Right lobe of liver (tissue), 6 donors: ENCODE results near the gene WWC1. TPM values are rescaled to one million over a fixed set of nuclear protein-coding genes. Genes with fewer than 3 reads are reported as not detected.

ENCODE experiments used
- ATAC-seq, 4 donors: fragments of 200-7000 bp; cut with Tn5 transposase; one replicate each; pipeline ENCODE4 v1.9.1; 2020; ENCODE audit warnings: mild to moderate bottlenecking in 4 of 4, moderate library complexity in 4 of 4
- DNase-seq, 3 donors: peaks; one replicate each; pipeline ENCODE4 v3.0.0-alpha.2; 2020
- H3K27ac ChIP-seq, 3 donors: fragments of 200-600 bp; one replicate each; pipeline ENCODE4 v1.8.0; 2022
- H3K27me3 ChIP-seq, 2 donors: fragments of 200-600 bp; one replicate each; pipeline ENCODE4 v1.8.0; 2022
- H3K36me3 ChIP-seq, 4 donors: fragments of 200-600 bp; sonication (generic) in 1 of 4; one replicate each; pipeline versions ENCODE4 v1.5.1 to v1.8.0; 2017 to 2022; ENCODE audit warnings: control low read depth in 1 of 4
- H3K4me1 ChIP-seq, 4 donors: fragments of 200-600 bp; sonication (generic) in 1 of 4; one replicate each; pipeline versions ENCODE4 v1.5.1 to v1.8.0; 2017 to 2022; ENCODE audit warnings: control low read depth in 1 of 4
- H3K4me3 ChIP-seq, 3 donors: fragments of 200-600 bp; one replicate each; pipeline ENCODE4 v1.8.0; 2022
- H3K9me3 ChIP-seq, 4 donors: fragments of 200-600 bp; sonication (generic) in 1 of 4; one replicate each; pipeline versions ENCODE4 v1.5.1 to v1.8.0; 2017 to 2022; ENCODE audit warnings: control low read depth in 1 of 4
- CTCF ChIP-seq, 4 donors: fragments of 200-600 bp in 3 of 4; fragments of 450-650 bp in 1 of 4; IDR thresholded peaks; one replicate each; pipeline versions ENCODE4 v1.5.1 to v1.8.0; 2016 to 2022; ENCODE audit warnings: antibody characterized with exemption in 4 of 4, mild to moderate bottlenecking in 2 of 4
- POLR2A ChIP-seq: fragments of 450-650 bp; IDR thresholded peaks from one replicate; pipeline ENCODE4 v1.6.1; 2017; ENCODE audit warnings: antibody characterized with exemption, mild to moderate bottlenecking
- WGBS: methylation state at CpG from one replicate; pipeline ENCODE4 v1.1.6; 2018; ENCODE audit warnings: low coverage, low lambda C conversion rate; ENCODE audit not compliant: insufficient coverage; ENCODE audit errors: missing lambda C conversion rate; 5-methylcytosine and 5-hydroxymethylcytosine counted together
- intact Hi-C, 2 donors: fragments of 100-400 bp; cut with DNase I; formaldehyde crosslinking; loops; one replicate each; pipeline versions ENCODE4 v1.11.2 to v1.14.1; 2022
- total RNA-seq, 6 experiments: library from RNA; depleted of rRNA in 2 of 6; stranded (reverse); fragments of >200 nt in 2 of 6; fragmentation: NEBNext Ultra II Directional in 3 of 6; extraction: Animal tissue kit (Norgen Biotek cat#: 25700) in 3 of 6; gene quantifications; one replicate each; pipeline versions ENCODE4 v1.1.0 to v1.2.4, GENCODE V29; 2016 to 2023
- donor health status: DM: no; HTN: yes; CAD: no.
- donor health status: DM: no; HTN: no; CAD: no.
- donor health status: DM: no; HTN: no; CAD: no.
- donor health status: DM: no; HTN: yes; CAD: no.
- donor health status: DM: no; HTN: yes; CAD: no.

Gene WWC1
- total RNA-seq, 6 experiments from 2014 or later: 9.6 to 74.4 (median 23.5) TPM

- no peaks in the 10 kb centered on the region for H3K27me3 ChIP-seq
- intact Hi-C loops: no loop called here
- no peak for TF ChIP-seq POLR2A
- no peak for TF ChIP-seq CTCF (IDR thresholded peaks at IDR 0.05)
- H3K27ac ChIP-seq: no peak overlapping the region
- DNase-seq (no peak), ATAC-seq (no peak)
- H3K36me3 ChIP-seq: no peaks in the 10 kb centered on the region
- H3K9me3 ChIP-seq: no peaks in the 10 kb centered on the region
- H3K4me3 ChIP-seq: no peak overlapping the region
- 87% methylated on average over 2 of the region's 2 CpGs for WGBS
- H3K4me1 ChIP-seq: peaks cover 0 to 6% (median 0%) of the 10 kb centered on the region in 4 donors
These were observed 86.1 kb downstream of the WWC1 start for GRCh38 chr5:168377525-168377924.

- ATAC-seq: no peak
- no peak for DNase-seq
- intact Hi-C loops: no loop called here
- H3K36me3 ChIP-seq: no peaks in the 10 kb centered on the region
- TF ChIP-seq POLR2A (no peak), CTCF (IDR thresholded peaks at IDR 0.05) (no peak)
- no peak overlapping the region for H3K27ac ChIP-seq
- no peaks in the 10 kb centered on the region for H3K27me3 ChIP-seq
- WGBS: 93% methylated on average over 4 of the region's 4 CpGs
- no peak overlapping the region for H3K4me3 ChIP-seq
- peaks cover 0 to 10% (median 2%) of the 10 kb centered on the region in 4 donors for H3K4me1 ChIP-seq
- no peaks in the 10 kb centered on the region for H3K9me3 ChIP-seq
These were observed 87.3 kb downstream of the WWC1 start for GRCh38 chr5:168378741-168379140.

DNA sequence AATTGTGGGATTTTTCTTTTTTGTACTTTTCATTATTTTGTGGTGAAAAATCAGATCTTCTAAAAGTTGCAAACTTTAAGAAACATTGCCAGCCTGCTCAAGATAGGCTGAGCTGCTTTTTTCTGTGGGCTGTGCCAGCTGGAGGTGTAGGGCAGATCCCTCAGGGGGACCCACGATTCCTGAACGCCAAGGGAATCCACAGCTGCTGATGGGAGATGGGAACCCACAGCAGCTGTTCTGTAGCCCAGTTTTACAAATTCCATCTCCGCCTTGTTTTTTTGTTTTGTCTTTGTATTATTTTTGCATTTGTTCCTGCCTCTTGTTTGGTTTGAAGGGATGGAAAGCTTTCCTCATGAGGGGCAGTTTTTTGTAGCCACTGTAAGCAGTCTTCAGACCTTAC is 91.0 kb downstream of the WWC1 start:
- no peak for DNase-seq
- H3K27ac ChIP-seq: no peak overlapping the region
- no peak for TF ChIP-seq CTCF (IDR thresholded peaks at IDR 0.05)
- H3K9me3 ChIP-seq: no peaks in the 10 kb centered on the region
- ATAC-seq: no peak
- 83% methylated on average over 3 of the region's 3 CpGs for WGBS
- H3K4me1 ChIP-seq: peaks cover 0 to 4% (median 2%) of the 10 kb centered on the region in 4 donors
- no peak overlapping the region for H3K4me3 ChIP-seq
- peaks cover 0 to 8% (median 0%) of the 10 kb centered on the region in 4 donors for H3K36me3 ChIP-seq
- no peaks in the 10 kb centered on the region for H3K27me3 ChIP-seq
- intact Hi-C loops: no loop called here

DNA sequence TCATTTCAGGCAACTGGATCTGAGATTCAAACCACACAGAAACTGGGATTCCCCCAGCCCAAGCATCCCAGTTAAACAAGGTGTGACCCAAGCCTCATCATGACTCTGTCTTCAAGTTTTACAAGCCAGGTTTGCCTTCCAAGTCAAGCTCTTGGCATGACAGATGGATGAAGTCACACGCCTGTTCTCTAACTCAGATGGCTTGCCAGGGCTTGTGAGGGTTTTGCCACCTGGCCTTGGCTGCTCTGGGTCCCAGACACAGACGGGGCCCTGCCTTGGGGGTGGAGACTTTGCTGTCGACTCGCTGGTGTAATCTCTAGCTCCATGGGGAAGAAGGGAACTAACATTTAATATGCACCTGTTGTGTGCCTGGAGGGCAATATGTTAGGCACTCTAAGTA is 99.0 kb downstream of the WWC1 start:
- H3K4me1 ChIP-seq: no peaks in the 10 kb centered on the region
- no peak overlapping the region for H3K4me3 ChIP-seq
- ATAC-seq (no peak), DNase-seq (no peak)
- no peaks in the 10 kb centered on the region for H3K27me3 ChIP-seq
- TF ChIP-seq POLR2A (no peak), CTCF (IDR thresholded peaks at IDR 0.05) (no peak)
- intact Hi-C loops: no loop called here
- H3K36me3 ChIP-seq: peaks cover 0 to 3% (median 0%) of the 10 kb centered on the region in 4 donors
- no peak overlapping the region for H3K27ac ChIP-seq
- no CpG with 5 or more reads among the region's 4 CpGs for WGBS
- H3K9me3 ChIP-seq: no peaks in the 10 kb centered on the region

DNA sequence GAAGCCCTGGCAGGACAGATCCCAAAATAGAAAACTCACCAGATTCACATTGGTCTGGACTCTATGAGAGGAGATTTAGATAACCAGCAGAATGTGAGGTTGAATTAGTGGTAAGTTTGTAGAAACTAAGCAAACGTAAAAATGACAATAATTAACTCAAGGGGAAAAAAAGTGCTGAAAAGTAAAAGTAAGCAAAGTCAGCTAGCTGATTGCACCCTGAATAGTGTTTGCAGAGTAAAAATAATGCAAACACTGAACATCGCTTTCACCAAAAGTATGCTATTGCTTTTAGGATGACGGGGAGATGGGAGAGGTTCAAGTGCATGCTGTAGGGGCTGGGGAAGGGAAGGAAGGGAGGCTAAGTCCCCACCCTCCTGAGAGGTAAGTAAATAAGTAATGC is 102.3 kb downstream of the WWC1 start:
- no peak overlapping the region for H3K27ac ChIP-seq
- peaks cover 0 to 6% (median 0%) of the 10 kb centered on the region in 4 donors for H3K36me3 ChIP-seq
- 30% methylated on average over 3 of the region's 3 CpGs for WGBS
- ATAC-seq (peak in 2 of 4 donors; percentile 26 to 38), DNase-seq (no peak)
- no peaks in the 10 kb centered on the region for H3K27me3 ChIP-seq
- H3K4me1 ChIP-seq: no peaks in the 10 kb centered on the region
- intact Hi-C loops: no loop called here
- no peaks in the 10 kb centered on the region for H3K9me3 ChIP-seq
- no peak overlapping the region for H3K4me3 ChIP-seq
- TF ChIP-seq CTCF (IDR thresholded peaks at IDR 0.05) (no peak), POLR2A (no peak)
